GM21515 (cell line): Measurements from ENCODE around the gene MAP6D1.

Source experiments
- ATAC-seq: cut with Tn5 transposase; IDR thresholded peaks from one replicate; pipeline ENCODE4 v1.9.1; 2021; ENCODE audit not compliant: unreplicated experiment

Gene MAP6D1

GRCh38 chr3:183825456-183826161 is at the start of gene MAP6D1:
Gene MAP6D1, minus strand, starts transcription at chr3:183825577. Its CDS starts 30 bp downstream, at chr3:183825547.
- no peak for ATAC-seq

GRCh38 chr3:183873914-183874313 is 48.5 kb upstream of the MAP6D1 start:
- ATAC-seq, result no peak

- ATAC-seq, result no peak
Observed at GRCh38 chr3:183871541-183871940, 46.2 kb upstream of the MAP6D1 start.

GRCh38 chr3:183870563-183870962 is 45.2 kb upstream of the MAP6D1 start:
- no peak for ATAC-seq

GRCh38 chr3:183868796-183869195 is 43.4 kb upstream of the MAP6D1 start:
- no peak for ATAC-seq

GRCh38 chr3:183862610-183863009 is 37.2 kb upstream of the MAP6D1 start:
- ATAC-seq, result no peak

- ATAC-seq, result no peak
Observed at GRCh38 chr3:183857863-183858262, 32.5 kb upstream of the MAP6D1 start.

- no peak for ATAC-seq
Observed at GRCh38 chr3:183854318-183855035, 29.1 kb upstream of the MAP6D1 start.

- no peak for ATAC-seq
Observed at GRCh38 chr3:183845608-183846288, 20.4 kb upstream of the MAP6D1 start.

GRCh38 chr3:183845090-183845489 is 19.7 kb upstream of the MAP6D1 start:
- ATAC-seq, result no peak

- no peak for ATAC-seq
Observed at GRCh38 chr3:183844606-183845005, 19.2 kb upstream of the MAP6D1 start.

- ATAC-seq, result no peak
Observed at GRCh38 chr3:183839751-183840150, 14.4 kb upstream of the MAP6D1 start.

GRCh38 chr3:183837894-183838293 is 12.5 kb upstream of the MAP6D1 start:
- ATAC-seq, result no peak

GRCh38 chr3:183837390-183837789 is 12.0 kb upstream of the MAP6D1 start:
- ATAC-seq, result no peak

GRCh38 chr3:183833516-183833915 is 8.1 kb upstream of the MAP6D1 start:
- no peak for ATAC-seq

GRCh38 chr3:183830187-183830586 is 4.8 kb upstream of the MAP6D1 start:
- ATAC-seq, result no peak

GRCh38 chr3:183829466-183829865 is 4.1 kb upstream of the MAP6D1 start:
- ATAC-seq, result no peak

- no peak for ATAC-seq
Observed at GRCh38 chr3:183828538-183828870, 3.1 kb upstream of the MAP6D1 start.

GRCh38 chr3:183827809-183828537 is 2.6 kb upstream of the MAP6D1 start:
- ATAC-seq, result no peak

- no peak for ATAC-seq
Observed at GRCh38 chr3:183826448-183827250, 1.3 kb upstream of the MAP6D1 start.
